ENCODE data around the gene CPHXL.
A peak's percentile ranks its signal among the peaks of the same experiment; 100 is the strongest.

CPHXL gene

DNA sequence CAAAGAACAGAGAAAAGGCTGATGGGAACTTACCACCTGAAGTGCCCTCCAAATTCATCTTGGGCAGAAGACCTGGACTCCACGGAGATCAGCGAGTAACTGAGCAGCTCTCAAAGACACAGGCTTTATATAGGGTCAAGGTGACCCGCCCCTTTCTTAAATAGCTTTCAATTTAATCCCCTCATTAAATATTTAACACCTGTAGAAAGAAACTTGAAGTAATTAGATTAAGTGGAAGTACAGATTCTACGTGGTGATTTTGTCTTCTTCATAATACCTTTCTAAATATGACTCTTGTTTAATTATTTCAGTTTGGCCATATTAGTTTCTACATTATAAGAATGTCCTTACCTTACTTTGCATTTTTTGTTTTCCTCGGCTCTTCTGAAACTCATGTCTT is 24.9 kb downstream of the CPHXL start, which contains the start of gene DUXB:
Gene DUXB, minus strand, starts transcription at position 101 of the 400 bp plus-strand sequence. Its CDS starts 43 bp downstream, at position 58.
- DNase-seq (ENCODE audit: low spot score): no peak

DNA sequence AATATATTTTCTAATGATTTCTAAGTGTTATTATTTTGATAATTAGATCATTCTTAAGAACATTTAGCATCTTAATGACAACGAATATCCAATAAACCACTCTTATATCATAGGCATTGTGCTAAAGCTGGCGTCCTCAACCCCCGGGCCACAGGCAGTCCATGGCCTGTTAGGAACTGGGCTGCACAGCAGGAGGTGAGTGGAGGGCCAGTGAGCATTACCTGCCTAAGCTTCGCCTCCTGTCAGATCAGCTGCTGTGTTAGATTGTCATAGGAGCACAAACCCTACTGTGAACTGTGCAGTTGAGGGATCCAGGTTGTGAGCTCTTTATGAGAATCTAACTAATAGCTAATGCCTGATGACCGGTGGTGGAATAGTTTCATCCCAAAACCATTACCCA is 28.7 kb downstream of the CPHXL start:
- peak; percentile 42 for DNase-seq (ENCODE audit: low spot score)

DNA sequence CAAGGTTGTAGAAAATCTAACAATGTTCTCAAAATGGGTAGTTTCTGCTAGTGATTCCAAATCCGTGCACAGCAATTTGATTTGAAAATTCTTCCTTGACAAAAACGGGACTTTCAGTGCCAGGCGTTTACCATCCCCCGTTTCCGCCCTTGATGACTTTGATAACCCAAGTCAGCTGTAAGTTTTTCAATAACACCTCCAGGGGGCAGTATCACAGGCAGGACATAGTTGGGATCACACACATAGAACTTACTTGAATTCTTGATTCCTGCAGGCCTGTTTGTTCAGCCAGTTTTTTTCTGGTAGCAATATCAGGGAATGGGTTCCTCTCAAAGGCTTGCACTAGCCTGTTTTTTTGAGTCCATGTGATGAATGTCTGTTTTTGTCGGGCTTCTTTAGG is 30.6 kb downstream of the CPHXL start:
- peak; percentile 8 for DNase-seq (ENCODE audit: low spot score)

DNA sequence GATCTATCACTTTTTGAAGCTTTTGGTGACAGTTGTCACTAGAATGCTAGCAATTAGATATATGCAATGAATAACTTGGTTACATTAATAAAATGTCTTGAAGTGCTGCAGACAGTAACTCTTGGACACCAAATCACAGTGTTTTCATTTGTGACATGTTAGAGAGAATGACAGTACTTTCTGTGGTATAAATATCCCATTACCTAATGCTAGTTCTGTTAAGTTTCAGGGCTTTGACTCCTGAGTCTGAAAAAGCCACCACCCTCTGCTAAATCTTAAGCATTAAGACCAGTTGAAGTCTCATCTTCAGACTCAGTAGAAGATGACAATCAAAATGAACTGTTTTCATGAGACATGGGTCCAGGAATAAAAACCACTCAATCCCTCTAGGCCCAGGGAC is 38.9 kb downstream of the CPHXL start:
- no peak for DNase-seq (ENCODE audit: low spot score)

DNA sequence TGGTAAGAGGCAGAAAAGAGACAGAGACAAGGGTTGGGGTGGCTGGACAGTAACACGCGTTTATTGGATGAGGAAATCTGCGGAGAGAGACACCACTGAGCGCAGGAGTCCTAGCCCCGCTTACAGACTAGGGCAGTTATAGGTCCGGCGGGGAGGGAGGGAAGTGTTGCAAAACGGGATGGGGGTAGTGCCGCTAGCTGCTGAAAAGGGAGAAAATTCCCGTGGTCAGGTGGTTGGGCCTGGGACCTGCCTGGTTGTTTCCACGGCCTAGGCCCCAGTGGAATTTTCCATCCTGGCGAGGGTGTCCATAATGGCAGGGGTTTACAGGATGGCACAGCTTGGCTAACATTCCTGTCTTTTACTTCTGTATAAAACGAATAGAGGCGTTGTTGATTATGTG is 44.0 kb downstream of the CPHXL start:
- DNase-seq (ENCODE audit: low spot score): no peak

DNA sequence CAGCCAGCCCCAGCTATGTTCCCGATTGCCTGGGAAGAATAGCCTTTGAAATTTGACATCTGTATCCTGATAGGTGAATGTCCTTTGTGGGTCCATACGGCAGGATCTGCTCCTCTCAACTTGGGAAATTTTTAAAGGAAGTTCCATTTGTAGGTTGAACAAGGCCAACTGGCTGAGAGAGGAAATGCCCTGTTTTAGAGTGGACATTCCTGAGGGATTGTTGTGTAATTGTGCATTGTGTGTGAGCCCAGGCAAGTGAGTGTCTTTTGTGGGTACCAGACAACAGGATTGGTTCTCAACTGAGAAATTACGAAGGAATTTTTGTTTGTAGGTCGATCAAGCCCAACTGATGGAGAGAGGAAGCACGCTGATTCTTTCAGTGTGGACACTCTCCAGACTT is 46.9 kb downstream of the CPHXL start:
- no peak for DNase-seq (ENCODE audit: low spot score)

DNA sequence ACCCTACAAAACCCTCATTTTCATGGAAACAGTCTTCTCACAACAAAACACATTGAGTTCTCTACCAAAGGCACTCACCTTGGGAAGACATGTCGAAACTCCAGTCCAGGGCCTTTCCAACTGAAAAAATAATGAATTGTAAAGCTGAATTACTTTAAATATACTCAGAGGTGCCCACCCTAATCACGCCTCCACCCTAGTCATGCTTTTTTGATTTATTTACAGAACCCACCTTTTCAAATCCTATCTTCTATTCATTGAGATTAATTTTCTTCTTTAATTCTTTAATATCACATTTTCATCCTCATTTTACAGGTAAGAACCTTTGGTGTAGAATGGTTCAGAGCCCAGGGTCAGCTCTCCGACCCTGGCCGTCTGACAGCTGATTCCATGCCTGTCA is 49.4 kb downstream of the CPHXL start, which contains the start of gene CPHXL2:
Gene CPHXL2, minus strand, starts transcription at position 101 of the 400 bp plus-strand sequence. Its CDS starts 10 bp downstream, at position 91.
- no peak for DNase-seq (ENCODE audit: low spot score)

DNA sequence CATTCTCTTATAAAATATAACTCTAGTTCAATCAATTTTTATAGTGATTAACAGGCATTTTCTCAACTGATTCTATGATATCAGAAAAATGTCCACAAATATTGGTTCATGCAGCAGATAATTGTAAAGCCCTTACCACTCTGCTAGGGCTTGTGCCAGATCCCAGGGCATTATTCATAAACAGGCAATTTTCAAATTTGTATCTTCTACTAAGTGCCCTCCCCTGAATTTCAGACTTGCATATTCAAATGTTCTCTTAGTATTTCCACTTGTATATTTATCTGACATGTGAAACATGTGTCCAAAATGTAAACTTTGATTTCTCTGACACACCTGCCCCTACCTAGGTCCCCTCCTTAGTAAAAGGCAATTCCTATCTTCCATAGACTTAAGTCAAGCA is 58.8 kb downstream of the CPHXL start:
- DNase-seq (ENCODE audit: low spot score): no peak
